CMK (cell line): ENCODE measurements around the gene ENTPD8.
"Not testable (repeated sequence)": the region's sequence is repeated elsewhere in the genome, so short reads cannot be mapped to it uniquely, and the experiment has no call there.

ENCODE experiments used
- DNase-seq: peaks from one replicate; pipeline ENCODE4 v3.0.0-alpha.2; 2010; ENCODE audit warnings: low read depth

Gene ENTPD8

GRCh38 chr9:137476856-137477255 is 35.7 kb upstream of the ENTPD8 start:
- no peak for DNase-seq

GRCh38 chr9:137475666-137476065 is 34.5 kb upstream of the ENTPD8 start:
- DNase-seq = no peak

GRCh38 chr9:137474271-137474670 is 33.1 kb upstream of the ENTPD8 start:
- DNase-seq = no peak

- DNase-seq = no peak
Measured at GRCh38 chr9:137470785-137471184, 29.6 kb upstream of the ENTPD8 start.

- DNase-seq = no peak
Measured at GRCh38 chr9:137467896-137468295, 26.7 kb upstream of the ENTPD8 start.

GRCh38 chr9:137467161-137467581 is 26.0 kb upstream of the ENTPD8 start:
- DNase-seq = no peak

GRCh38 chr9:137466389-137467085 is 25.4 kb upstream of the ENTPD8 start:
- DNase-seq = not testable (repeated sequence)

- no peak for DNase-seq
Measured at GRCh38 chr9:137465720-137466388, 24.7 kb upstream of the ENTPD8 start.

GRCh38 chr9:137465000-137465719 is 24.0 kb upstream of the ENTPD8 start:
- no peak for DNase-seq

GRCh38 chr9:137464291-137464999 is 23.3 kb upstream of the ENTPD8 start:
- DNase-seq = no peak

DNA sequence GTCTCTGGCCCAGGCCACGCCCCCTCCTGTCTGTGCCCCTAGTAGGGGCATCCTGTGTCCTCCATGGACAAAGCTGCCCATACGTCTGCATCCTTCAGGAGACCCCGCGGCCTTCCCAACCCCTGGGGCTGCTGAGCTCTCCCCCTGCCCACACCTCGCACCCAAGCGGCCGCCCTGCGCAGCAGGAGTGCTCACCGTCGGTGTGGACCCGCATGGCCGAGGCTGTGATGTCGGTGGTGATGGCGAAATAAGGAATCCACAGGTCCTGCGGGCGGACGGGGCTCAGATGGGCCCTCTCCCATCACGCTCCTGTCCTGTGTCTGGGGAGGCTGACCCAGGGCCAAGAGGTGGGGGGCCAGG is 22.8 kb upstream of the ENTPD8 start:
- no peak for DNase-seq

DNA sequence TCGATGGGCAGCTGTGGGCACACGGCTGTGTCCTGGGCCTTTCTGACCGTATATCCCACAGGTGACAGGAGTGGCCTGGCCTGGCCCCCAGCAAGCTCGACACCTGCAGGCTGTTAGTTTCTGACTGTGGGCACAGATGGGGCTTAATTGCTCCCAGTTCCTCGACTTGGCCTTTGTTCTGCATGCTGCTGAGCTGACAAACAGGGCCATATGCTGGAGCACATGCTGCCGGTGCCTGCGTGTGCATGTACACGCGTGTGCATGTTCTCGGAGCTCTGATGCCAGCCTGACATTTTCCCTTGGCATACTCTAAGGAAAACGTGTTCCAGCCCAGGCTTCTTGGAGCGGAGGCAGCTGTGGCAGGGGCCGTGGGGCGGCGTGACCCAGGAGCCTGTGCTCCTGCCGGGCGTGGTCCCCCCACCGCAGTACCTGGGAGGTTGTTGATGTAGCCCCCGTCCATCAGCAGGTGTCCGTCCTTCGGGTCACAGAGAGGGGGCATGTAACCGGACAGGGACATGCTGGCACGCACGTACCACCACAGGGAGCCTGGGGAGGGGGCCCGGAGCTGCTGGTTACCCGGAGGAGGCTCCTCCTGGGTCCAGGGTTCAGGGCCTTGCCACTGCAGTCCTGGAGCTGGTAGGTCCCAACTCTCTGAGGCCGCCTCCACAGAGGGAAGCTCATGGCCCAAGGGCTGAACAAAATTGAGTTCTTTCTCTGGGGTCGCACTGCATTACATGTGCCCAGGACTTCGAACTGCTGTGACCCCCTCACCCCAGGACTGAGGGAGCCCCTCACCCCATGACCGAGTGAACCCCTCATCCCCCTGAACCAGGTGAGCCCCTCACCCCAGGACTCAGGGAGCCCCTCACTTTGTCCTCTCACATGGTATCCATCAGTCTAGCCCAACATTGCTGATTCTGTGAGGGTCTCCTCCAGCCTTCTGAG is 22.1 kb upstream of the ENTPD8 start:
- no peak for DNase-seq

DNA sequence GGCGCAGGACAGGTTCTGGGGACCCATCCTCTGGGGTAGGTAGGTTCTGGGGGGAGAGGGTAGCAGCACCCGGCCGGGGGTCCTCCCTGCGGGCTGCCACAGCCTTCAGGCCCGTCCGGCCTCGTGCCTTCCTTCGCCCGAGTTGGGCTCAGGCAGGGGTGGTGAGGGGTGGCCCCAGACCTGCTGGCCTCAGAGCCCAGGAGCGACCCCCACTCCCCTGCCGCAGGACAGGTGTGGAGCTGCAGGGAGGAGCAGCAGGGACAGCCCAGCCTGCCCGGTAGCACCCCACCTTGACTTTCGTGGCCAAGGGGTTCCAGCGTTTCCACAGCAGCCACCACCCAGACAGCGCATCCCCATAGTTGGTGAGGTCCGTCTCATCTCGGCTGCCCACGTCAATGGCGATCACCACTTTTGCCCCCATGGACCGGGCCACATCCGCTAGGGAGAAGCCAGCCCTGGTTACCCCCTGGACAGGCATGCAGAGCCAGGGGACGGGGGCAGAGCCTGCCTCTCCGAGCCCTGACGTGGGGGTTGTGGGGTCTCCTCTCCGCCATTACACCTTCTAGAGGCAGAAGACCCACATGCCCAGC is 21.3 kb upstream of the ENTPD8 start:
- no peak for DNase-seq

DNA sequence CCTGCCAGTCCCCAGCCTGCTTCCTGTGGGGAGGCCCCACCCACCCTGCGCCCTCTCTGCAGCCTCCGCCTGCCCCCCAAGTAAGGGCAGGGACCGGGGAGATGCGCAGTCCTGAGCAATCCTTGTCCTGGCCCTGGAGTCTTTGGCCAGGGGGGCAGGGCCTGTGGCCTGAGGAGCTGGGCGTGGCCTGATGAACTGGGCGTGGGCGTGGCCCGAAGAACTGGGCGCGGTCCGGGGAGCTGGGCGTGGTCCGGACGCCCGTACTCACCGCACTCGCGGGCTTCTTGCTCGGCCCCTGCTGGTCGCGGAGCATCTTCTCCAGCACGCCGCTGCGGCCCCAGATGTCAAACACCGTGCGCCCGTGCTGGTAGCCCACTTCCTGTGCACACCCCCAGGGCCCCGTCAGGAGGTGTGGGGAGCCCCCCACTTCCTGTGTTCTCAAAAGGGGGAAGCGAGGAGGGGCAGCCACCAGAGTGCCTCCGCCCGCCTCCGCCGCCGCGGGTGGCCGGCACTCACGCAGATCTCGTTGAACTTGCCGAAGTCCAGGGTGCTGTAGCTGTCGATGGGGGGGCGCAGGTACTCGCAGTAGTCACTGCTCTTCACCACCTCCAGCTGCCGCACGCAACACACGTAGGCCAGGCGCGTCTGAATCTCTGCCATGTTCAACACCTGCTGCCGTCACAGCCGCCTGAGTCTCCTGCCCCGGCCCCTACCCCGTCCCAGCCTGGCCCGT is 20.7 kb upstream of the ENTPD8 start:
- peak; percentile 96 for DNase-seq

DNA sequence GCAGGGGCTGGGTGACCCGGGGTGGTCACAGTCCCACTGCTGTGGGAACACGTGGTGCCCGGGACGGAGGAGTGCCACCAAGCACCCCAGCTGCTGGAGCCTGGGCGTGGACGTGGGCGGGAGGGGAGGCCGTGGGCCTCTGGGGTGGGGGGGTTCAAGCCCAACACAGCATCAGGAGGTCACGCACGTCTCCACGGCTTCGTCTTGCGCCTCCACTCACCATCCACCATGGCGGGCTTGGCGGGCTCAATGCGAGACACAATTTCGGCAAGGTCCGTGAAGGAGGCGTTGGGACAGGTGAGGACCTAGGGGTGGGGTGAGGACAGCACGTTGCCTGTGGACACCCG is 20.1 kb upstream of the ENTPD8 start:
- no peak for DNase-seq

DNA sequence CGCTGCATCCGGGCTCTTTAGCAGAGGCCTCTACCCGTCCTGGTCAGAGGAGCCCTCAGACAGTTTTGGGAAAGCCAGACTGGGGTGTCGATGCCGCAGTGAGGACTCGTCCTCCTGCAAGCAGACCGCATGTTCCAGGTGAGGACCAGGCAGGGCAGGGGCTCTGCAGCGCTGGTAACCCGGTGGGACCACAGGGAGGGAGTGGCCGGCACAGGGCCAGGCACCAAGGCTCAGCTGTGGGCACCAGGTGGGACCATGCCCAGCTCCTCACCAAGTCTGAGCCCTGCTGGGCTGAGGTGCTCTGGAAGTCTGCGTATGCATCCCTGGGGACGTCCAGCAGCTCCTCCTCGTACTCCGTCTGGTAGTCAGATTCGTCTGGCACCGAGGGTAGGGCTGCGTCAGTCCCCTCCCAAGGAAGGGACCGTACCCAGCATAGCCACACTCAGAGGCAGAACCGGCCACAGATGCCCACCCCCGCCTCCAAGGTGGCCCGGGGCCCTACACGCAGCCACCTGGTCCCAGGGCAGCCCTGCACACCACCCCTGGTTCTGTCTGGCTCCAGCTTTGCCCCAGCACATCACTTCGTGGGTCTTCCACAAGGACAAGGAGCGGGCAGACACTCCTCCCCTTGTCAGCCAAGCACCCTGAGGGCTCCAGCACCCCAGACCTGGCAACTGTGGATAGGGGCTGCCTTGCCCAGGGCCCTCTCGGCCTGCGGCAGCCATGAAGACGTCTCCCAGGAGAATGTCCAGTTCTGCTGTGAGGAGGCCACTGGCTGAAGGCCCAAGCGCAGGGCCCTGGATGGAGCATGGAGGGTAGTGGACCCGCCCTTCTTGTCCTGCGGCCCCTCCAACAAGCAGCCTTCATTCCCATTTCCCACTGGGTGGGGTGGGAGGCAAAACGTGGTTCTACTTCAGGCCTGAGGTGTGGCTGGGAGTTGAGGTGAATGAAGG is 19.5 kb upstream of the ENTPD8 start:
- no peak for DNase-seq

- no peak for DNase-seq
Measured at GRCh38 chr9:137459601-137460362, 18.6 kb upstream of the ENTPD8 start.

- DNase-seq = peak; percentile 70
Measured at GRCh38 chr9:137459152-137459600, 18.0 kb upstream of the ENTPD8 start, which contains the start of gene NSMF. TSS of gene NSMF (minus strand) at chr9:137459334. CDS start at chr9:137459102, 232 bp downstream.
